K562 (cell line): ENCODE results near the gene KATNAL2. TPM values are rescaled to one million over a fixed set of nuclear protein-coding genes. Genes with fewer than 3 reads are reported as not detected.

Experiments
- EP300 ChIP-seq: IDR thresholded peaks from 2 replicates; pipeline ENCODE4 v1.6.1; 2012; ENCODE audit warnings: low read length, improper control_type of control experiment
- EP400 ChIP-seq: fragments of 450-650 bp; IDR thresholded peaks from 2 replicates; pipeline ENCODE4 v1.6.1; 2017; ENCODE audit warnings: antibody characterized with exemption, mild to moderate bottlenecking, moderate library complexity
- LEF1 ChIP-seq: fragments of 450-650 bp; IDR thresholded peaks from 2 replicates; pipeline ENCODE4 v1.6.1; 2016; ENCODE audit warnings: mild to moderate bottlenecking
- NFE2 ChIP-seq: IDR thresholded peaks from 2 replicates; pipeline ENCODE4 v1.6.1; 2014; ENCODE audit warnings: antibody characterized with exemption, low read depth
- RBBP5 ChIP-seq: fragments of 200-600 bp; sonication (generic); IDR thresholded peaks from 2 replicates; pipeline ENCODE4 v1.6.1; 2012; ENCODE audit warnings: borderline replicate concordance, mild to moderate bottlenecking, low read length, control low read depth, inconsistent platforms; ENCODE audit not compliant: insufficient read depth, poor library complexity, severe bottlenecking
- REST ChIP-seq, 2 experiments: fragments of 450-650 bp; formaldehyde crosslinking in 1 of 2; IDR thresholded peaks; 2 replicates each; pipeline versions ENCODE4 v1.4.0 to v1.6.1; 2014 to 2020; ENCODE audit warnings: mild to moderate bottlenecking in 2 of 2, borderline replicate concordance in 1 of 2, low read depth in 1 of 2
- polyA plus RNA-seq, 8 experiments: library from polyadenylated mRNA; depleted of rRNA in 4 of 8; stranded (reverse) in 5 of 8; unstranded in 3 of 8; fragments of >200 nt; fragmentation: Nextera tagmentation in 2 of 8; fragmentation: Illumina TruSeq in 1 of 8; extraction: Ambion mirVana in 2 of 8; extraction: Trizol in 1 of 8; gene quantifications; 2 replicates each; pipeline versions ENCODE4 v1.2.1 to v1.2.3, GENCODE V29; 2011 to 2014; ENCODE audit warnings: inconsistent platforms in 1 of 8, missing spikeins in 1 of 8
- total RNA-seq, 7 experiments: library from RNA; depleted of rRNA in 6 of 7; stranded (reverse); fragments of >200 nt in 6 of 7; fragmentation: Illumina TruSeq in 2 of 7; extraction: Trizol in 2 of 7; gene quantifications; 2 replicates each; pipeline versions ENCODE4 v1.2.1 to v1.2.3, GENCODE V29; 2011 to 2021; ENCODE audit warnings: low replicate concordance in 1 of 7

The KATNAL2 gene
- total and polyA plus RNA-seq, 9 of the 15 experiments (the other 6 are each of a cell fraction or from before 2014, with no cell fraction given) = 0.08 to 1.2 (median 0.48) TPM

DNA sequence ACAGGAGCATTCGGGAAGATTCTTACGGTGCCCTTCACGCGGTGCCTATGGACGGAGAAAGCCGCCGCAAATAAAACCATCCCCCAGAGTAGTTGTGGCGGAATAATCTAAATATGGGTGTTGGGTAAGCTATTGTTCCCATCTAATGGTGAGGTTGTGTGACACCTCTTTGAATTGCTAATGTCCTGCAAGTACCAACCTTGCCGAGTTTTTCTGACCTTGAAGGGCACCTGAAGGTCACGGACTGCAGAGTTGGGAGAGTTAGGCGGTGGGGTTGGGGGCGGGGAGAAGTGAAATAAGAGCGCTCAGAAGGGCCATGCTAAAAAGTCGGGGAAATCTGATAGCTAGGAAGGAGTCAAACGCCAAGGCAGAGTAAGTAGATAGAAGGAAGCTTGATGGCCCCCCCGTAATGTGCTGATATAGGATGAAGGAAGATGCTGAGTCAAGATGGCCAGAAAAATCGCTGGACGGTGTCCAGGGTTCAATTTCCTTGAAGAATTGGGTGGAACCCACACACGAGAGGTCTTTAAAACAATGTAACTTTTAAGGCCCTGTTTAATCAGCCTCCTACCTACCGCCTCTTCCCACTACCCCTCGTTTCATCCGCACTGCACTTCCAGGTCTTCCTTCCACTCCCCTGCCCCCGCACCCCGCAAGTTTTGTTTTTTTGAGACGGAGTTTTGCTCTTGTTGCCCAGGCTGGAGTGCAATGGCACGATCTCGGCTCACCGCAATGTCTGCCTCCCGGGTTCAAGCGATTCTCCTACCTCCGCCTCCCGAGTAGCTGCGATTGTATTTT lies 600 bp downstream of the KATNAL2 start (continued):
- peak; percentile 62 for TF ChIP-seq REST (IDR thresholded peaks at IDR 0.05; ENCODE audit: borderline replicate concordance)
- TF ChIP-seq REST (CRISPR knock-in tag; IDR thresholded peaks at IDR 0.05; ENCODE audit: low read depth) = no peak
- TF ChIP-seq RBBP5 = peak; percentile 9
- TF ChIP-seq NFE2 = peak; percentile 74
- TF ChIP-seq LEF1 = peak; percentile 65; the same call in 1 of the 2 replicates
- peak; percentile 40; the same call in 1 of the 2 replicates for TF ChIP-seq EP300
- peak; percentile 58 for TF ChIP-seq EP400
